Vagina (tissue), 2 donors: ENCODE measurements around the gene FOCAD. TPM values are rescaled to one million over a fixed set of nuclear protein-coding genes. Genes with fewer than 3 reads are reported as not detected.

Source experiments
- DNase-seq, 2 donors: peaks; one replicate each; pipeline ENCODE4 v3.0.0-alpha.2; 2017; ENCODE audit errors: extremely low spot score in 2 of 2
- H3K27ac ChIP-seq: fragments of 200-600 bp; sonication (generic); one replicate; pipeline ENCODE4 v1.5.1; 2019
- H3K27me3 ChIP-seq: fragments of 200-600 bp; sonication (generic); one replicate; pipeline ENCODE4 v1.5.1; 2019
- H3K36me3 ChIP-seq, 2 donors: fragments of 200-600 bp; sonication (generic); one replicate each; pipeline ENCODE4 v1.5.1; 2017 to 2019
- H3K4me1 ChIP-seq: fragments of 200-600 bp; sonication (generic); one replicate; pipeline ENCODE4 v1.5.1; 2019
- H3K4me3 ChIP-seq, 2 donors: fragments of 200-600 bp; sonication (generic); 1 replicate in 1 of 2; 2 replicates in 1 of 2; pipeline ENCODE4 v1.5.1; 2016 to 2019
- H3K9me3 ChIP-seq: fragments of 200-600 bp; sonication (generic); one replicate; pipeline ENCODE4 v1.5.1; 2019
- POLR2A ChIP-seq, 2 donors: fragments of 450-650 bp; IDR thresholded peaks; one replicate each; pipeline ENCODE4 v1.6.1; 2017; ENCODE audit warnings: antibody characterized with exemption in 2 of 2, mild to moderate bottlenecking in 2 of 2, moderate library complexity in 2 of 2
- POLR2AphosphoS5 ChIP-seq, 2 donors: sonication (generic); formaldehyde crosslinking; IDR thresholded peaks; one replicate each; pipeline ENCODE4 v1.9.0; 2017; ENCODE audit warnings: antibody characterized with exemption in 2 of 2, mild to moderate bottlenecking in 2 of 2, low read depth in 1 of 2; ENCODE audit not compliant: insufficient read depth in 1 of 2
- intact Hi-C: fragments of 100-400 bp; cut with DNase I; formaldehyde crosslinking; loops from one replicate; pipeline ENCODE4 v1.15.1; 2023
- total RNA-seq: library from RNA; depleted of rRNA; stranded (reverse); fragments of >200 nt; gene quantifications from one replicate; pipeline ENCODE4 v1.2.3, GENCODE V29; 2016
- TF ChIP-seq, protein P1 (sequence below), 3 experiments: fragments of 450-650 bp in 2 of 3; fragments of 200-600 bp in 1 of 3; sonication (generic) in 1 of 3; IDR thresholded peaks; one replicate each; pipeline ENCODE4 v1.5.1; 2017 to 2019; ENCODE audit warnings: antibody characterized with exemption in 3 of 3, mild to moderate bottlenecking in 2 of 3, moderate library complexity in 2 of 3

FOCAD gene
- total RNA-seq, 1 donor from 2014 or later = 39.8 TPM

DNA sequence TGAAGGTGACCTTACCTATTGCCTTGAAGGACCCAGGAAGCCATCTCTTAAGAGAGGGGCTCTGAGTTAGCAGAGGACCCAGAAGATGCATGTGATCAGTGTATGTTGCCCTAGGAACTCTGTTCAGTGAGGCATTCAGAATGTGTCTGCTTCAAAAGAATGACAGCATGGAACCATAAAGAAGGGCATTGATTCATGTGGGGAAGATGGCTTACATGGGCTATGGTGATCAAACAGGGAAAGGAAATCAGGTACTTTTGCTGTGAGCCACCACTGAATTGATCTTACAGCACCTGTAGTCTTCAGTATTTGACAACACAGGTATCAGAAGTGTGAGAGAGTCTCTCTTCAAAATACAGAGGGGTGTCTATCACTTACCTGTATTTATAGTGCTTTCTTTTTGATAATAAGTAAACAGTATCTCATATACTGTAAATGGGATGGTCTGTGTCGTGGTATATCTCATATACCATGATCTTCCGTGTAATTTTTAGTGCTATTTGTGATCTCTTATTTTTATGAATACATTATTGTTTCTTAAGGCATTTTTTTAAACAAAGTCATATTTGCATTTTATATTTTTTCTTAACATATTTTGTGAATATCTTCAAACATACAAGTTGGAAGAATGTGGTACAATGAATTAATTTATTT, 57.0 kb downstream of the FOCAD start:
- H3K36me3 ChIP-seq = peaks cover 0 to 3% of the 10 kb centered on the region in 2 donors
- no peak overlapping the region for H3K4me3 ChIP-seq
- H3K9me3 ChIP-seq = no peaks in the 10 kb centered on the region
- H3K27ac ChIP-seq = no peak overlapping the region
- DNase-seq = no peak
- H3K27me3 ChIP-seq = no peaks in the 10 kb centered on the region
- peaks cover 4% of the 10 kb centered on the region for H3K4me1 ChIP-seq
- TF ChIP-seq POLR2A (IDR thresholded peaks at IDR 0.05) (no peak), POLR2AphosphoS5 (IDR thresholded peaks at IDR 0.05; ENCODE audit: insufficient read depth in 1 of 2, low read depth in 1 of 2) (no peak)
- TF ChIP-seq, protein P1, sequence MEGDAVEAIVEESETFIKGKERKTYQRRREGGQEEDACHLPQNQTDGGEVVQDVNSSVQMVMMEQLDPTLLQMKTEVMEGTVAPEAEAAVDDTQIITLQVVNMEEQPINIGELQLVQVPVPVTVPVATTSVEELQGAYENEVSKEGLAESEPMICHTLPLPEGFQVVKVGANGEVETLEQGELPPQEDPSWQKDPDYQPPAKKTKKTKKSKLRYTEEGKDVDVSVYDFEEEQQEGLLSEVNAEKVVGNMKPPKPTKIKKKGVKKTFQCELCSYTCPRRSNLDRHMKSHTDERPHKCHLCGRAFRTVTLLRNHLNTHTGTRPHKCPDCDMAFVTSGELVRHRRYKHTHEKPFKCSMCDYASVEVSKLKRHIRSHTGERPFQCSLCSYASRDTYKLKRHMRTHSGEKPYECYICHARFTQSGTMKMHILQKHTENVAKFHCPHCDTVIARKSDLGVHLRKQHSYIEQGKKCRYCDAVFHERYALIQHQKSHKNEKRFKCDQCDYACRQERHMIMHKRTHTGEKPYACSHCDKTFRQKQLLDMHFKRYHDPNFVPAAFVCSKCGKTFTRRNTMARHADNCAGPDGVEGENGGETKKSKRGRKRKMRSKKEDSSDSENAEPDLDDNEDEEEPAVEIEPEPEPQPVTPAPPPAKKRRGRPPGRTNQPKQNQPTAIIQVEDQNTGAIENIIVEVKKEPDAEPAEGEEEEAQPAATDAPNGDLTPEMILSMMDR (IDR thresholded peaks at IDR 0.05) = no peak
- intact Hi-C loops = no loop called here

DNA sequence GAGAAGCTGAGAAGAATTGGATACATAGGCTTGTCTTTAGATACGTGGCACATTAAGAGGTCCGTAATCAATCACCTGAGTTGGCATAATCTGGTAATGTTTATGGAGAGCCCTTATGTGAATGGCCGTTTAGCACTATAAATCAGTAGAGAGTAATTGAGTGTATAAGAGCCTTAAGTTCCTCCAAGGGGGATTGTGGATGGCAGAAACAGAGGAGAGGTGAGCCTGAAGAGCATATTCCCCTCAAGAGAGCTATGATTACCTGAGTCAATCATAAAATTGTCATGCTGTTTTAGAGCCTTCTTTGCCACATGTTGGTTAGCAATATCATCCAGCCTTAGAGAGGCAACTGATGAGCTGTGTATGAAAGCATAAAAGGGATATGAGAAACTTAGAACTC, 58.8 kb downstream of the FOCAD start:
- Histone ChIP-seq H3K4me3 (no peak overlapping the region), H3K9me3 (no peaks in the 10 kb centered on the region), H3K27me3 (no peaks in the 10 kb centered on the region), H3K27ac (no peak overlapping the region), H3K36me3 (peaks cover 0 to 3% of the 10 kb centered on the region in 2 donors), H3K4me1 (peaks cover 4% of the 10 kb centered on the region)
- no peak for DNase-seq
- TF ChIP-seq POLR2A (IDR thresholded peaks at IDR 0.05) = no peak
- TF ChIP-seq, protein P1 (IDR thresholded peaks at IDR 0.05) = no peak
- no peak for TF ChIP-seq POLR2AphosphoS5 (IDR thresholded peaks at IDR 0.05; ENCODE audit: insufficient read depth in 1 of 2, low read depth in 1 of 2)
- intact Hi-C loops = no loop called here

DNA sequence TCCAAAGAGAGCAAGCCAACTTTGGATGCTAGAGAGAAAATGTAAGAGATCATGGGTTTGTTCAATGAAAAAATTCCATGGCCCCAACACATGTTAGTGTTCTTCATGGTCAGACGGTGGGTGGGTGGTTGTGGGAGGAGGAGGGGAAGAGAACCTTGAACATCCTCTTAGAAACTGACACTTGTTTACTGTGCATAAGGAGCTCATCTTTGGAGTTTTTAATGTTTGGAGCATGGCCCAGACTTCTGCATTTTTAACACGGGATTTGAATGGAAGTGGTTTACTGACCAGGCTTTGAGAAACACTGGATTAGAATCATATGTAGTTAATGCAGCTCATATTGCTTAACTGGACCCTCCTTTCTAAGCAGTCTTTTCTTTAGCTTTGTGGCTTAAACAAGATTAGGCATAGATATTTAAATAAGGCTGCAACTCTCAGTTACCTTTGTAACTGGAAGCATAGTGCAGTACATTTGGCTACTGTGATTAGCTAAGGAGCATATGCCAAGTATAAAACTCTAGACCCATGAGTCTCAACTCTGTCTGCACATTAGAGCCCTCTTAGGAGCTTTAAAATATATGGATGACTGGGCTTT, 60.1 kb downstream of the FOCAD start:
- intact Hi-C loops = no loop called here
- Histone ChIP-seq H3K36me3 (peaks cover 0 to 3% of the 10 kb centered on the region in 2 donors), H3K4me1 (peaks cover 4% of the 10 kb centered on the region), H3K27me3 (no peaks in the 10 kb centered on the region), H3K9me3 (no peaks in the 10 kb centered on the region), H3K27ac (no peak overlapping the region), H3K4me3 (no peak overlapping the region)
- DNase-seq = no peak
- TF ChIP-seq POLR2A (IDR thresholded peaks at IDR 0.05) = no peak

DNA sequence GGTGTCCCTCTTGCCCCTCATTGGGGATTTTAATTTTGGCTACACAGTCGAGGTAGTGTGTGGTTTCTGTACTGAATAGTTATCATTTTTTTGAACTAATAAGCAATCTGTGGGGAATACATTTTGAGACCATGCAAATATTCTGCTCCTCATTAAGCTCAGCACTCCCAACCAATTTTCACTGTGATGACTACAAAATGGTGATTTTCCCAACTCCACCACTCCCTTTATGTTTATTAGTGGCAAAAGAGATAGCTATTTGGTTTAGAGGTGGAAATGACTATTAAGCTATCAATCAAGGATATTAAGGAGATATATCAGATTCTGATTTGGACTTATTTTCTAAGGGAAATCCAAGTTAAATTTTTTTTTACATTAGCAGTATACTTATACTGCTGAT, 62.9 kb downstream of the FOCAD start:
- no peaks in the 10 kb centered on the region for H3K36me3 ChIP-seq
- TF ChIP-seq, protein P1 (IDR thresholded peaks at IDR 0.05) = no peak
- TF ChIP-seq POLR2A (IDR thresholded peaks at IDR 0.05) (no peak), POLR2AphosphoS5 (IDR thresholded peaks at IDR 0.05; ENCODE audit: insufficient read depth in 1 of 2, low read depth in 1 of 2) (no peak)
- no peaks in the 10 kb centered on the region for H3K9me3 ChIP-seq
- H3K27ac ChIP-seq = no peak overlapping the region
- H3K4me3 ChIP-seq = no peak overlapping the region
- DNase-seq = no peak
- H3K4me1 ChIP-seq = peaks cover 4% of the 10 kb centered on the region
- intact Hi-C loops = no loop called here
- H3K27me3 ChIP-seq = no peaks in the 10 kb centered on the region

DNA sequence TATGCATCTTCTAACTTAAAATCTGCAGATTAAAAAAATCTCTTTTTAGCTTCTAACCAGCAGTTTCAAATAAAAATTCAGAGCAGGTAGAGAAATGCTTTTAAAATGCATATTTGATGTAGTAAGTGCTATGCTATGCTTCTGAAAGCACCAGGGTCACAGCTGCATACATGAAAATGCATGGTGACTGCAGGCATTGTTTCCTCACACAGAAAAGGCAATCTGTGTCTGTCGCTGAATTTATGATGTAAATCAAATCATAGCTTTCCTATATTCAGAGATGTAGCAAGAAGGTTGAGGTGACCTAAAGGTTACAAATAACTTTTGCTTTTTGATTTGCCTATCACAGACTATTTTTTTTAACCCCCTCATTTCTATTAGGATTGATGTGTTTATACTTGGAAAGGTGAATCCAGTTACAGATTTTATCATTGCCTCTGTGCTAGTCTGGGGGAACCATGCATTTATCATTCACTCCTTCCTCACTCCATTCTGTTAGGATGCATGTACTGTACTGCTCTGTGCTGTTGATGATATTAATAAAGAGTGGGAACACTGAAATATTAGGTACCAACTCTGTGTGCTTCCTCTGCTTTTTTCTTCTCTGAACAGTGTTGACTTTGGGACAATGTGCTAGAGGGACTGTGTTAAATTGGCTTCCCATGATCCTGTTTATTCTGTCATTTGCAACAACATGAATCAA, 65.6 kb downstream of the FOCAD start:
- Histone ChIP-seq H3K9me3 (no peaks in the 10 kb centered on the region), H3K27me3 (no peaks in the 10 kb centered on the region), H3K4me3 (no peak overlapping the region), H3K4me1 (no peaks in the 10 kb centered on the region), H3K36me3 (no peaks in the 10 kb centered on the region), H3K27ac (no peak overlapping the region)
- intact Hi-C loops = no loop called here
- no peak for TF ChIP-seq POLR2A (IDR thresholded peaks at IDR 0.05)
- no peak for TF ChIP-seq POLR2AphosphoS5 (IDR thresholded peaks at IDR 0.05; ENCODE audit: insufficient read depth in 1 of 2, low read depth in 1 of 2)
- TF ChIP-seq, protein P1 (IDR thresholded peaks at IDR 0.05) = no peak
- DNase-seq = no peak
